T-helper 2 cell treated with Interferon-gamma antibody and Interleukin-4, amounts not matched to agents 100 ng/mL and 5 ng/mL, for 36 hours (primary cell): ENCODE results near the gene ZNF408. TPM values are rescaled to one million over a fixed set of nuclear protein-coding genes. Genes with fewer than 3 reads are reported as not detected.

ENCODE experiments used
- intact Hi-C: fragments of 100-400 bp; cut with micrococcal nuclease; formaldehyde crosslinking; loops from one replicate; pipeline ENCODE4 v1.15.1; 2023
- total RNA-seq: library from RNA; stranded (reverse); gene quantifications from 2 replicates; pipeline ENCODE4 v1.2.3, GENCODE V29; 2022

Gene ZNF408
- total RNA-seq, 1 donor from 2014 or later, result 12.3 TPM

DNA sequence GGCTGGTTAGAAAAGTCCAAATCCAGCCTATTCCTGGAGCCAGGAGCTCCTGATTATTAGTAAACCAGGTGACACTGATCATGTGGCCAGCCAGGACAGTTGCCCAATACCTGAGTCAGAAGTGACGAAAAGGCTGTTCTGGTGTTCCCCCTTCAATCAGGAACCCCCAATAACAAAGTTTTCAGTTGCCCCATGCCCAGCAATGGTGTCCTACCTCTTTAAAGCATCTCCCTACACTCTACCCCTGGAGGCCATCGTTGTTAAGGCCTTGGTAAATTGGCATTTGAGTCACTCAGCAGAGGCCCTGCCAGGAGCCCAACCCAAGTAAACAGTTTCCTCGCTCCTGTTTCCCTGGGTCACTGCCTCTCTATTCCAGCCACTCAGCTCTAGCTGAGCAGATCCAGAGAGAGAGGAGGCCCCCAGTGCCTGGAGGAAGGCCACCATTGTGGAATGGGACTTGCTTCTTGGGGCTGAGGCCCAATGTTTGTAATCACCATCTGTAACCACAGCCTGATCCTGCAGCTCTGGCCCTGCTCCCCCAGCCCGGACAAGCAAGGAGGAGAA lies 25.5 kb upstream of the ZNF408 start:
- intact Hi-C loops, result no loop called here

DNA sequence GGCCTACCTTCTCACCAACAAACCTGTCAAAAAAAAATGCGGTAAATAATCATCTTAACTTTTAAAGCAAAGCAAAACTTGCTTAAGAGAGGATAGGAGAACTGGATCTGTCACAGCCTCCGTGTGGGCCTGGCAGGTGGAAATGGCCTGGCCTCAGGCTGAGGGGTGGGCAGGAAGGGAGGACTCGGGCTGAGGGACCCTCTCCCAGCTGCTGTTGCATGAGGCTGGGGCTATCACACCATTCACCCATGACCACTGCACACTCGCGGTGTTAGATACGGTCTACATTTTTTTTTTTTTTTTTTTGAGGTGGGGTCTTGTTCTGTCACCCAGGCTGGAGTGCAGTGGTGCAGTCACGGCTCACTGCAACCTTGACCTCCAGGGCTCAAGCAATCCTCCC lies 24.9 kb upstream of the ZNF408 start:
- intact Hi-C loops, result no loop called here

DNA sequence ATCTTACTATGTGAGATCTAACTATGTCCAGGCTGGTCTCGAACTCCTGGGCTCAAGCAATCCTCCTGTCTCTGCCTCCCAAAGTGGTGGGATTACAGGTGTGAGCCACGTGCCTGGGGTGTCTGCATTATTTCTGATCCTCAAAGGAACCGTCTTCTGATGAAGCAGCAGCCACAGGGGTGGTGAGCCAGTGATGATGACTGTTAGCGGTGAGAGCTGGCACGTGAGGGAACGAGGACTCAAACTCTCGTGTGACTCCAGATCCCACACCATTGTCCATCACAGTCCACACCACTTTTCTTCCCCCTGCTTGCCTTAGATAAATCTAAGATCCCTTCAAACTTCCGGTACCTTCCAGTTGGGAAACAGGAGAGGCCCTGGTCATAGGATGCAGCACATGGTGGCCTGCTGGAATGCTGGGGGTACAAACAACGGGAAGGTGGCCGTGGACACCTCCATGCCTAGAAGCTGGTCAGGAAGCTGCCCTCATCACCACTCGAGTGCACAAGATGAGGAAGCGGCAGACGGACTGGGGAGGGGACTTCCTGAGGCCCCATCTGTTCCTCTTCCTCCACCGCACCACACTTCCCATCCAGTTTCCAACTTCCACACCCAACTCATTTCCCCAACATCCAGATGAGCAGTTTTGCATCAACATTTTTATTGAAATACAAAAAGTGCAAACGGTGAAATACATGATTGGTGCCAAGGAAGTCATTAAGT lies 24.2 kb upstream of the ZNF408 start:
- intact Hi-C loops, result no loop called here

DNA sequence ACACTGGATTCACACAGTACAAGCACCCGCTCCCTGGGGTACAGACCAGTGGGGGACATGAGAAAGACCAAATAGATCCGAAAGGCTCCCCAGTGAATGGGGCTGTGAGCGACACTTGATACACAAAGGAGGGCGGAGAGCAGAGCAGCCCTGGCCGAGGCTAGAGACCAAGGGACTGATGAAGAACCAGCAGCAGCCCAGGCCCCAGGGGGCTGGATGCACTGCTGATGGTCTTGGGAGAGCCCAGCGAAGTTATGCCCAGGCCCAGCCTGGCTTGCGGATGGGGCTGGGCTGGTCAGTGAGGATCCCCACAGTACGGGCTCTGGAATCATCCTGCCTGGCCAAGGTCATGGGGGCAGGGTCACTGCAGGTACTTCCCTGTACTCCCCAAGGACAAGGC lies 23.7 kb upstream of the ZNF408 start:
- intact Hi-C loops, result no loop called here

DNA sequence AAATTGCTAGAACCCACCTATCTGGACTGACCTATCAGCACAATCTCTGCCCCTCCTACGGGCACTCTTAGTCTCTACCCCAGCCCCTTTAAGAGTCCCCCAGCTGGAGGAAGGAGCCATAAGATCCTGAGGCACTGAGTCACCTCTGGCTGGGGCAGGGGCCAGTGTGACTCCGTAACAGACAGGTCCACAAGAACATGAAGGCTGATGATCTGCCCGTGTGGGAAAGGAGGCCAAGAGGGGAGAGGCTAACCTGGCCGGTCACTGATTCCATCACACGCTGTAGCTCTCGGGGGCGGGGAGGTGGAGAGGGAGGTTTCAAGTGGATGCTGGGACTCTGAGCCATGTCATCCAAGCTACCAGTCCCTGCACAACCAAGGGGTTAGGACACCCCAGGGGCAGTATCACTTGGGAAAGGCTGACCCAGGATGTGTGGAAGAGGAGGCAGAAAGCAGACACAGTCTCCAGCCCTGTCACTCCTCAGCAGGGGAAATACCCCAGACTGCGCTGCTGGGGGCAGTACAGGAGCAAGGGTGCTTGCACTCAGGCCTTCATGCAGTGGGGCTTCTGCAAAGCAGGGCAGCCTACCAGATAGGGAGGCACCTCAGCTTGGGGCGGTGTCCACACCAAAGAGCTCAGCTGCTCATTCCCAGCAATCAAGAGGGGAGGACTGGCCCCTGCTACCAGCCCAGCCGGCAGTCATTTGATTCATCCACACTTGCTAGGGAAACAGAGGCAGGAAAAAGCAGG lies 22.7 kb upstream of the ZNF408 start:
- intact Hi-C loops, result no loop called here

DNA sequence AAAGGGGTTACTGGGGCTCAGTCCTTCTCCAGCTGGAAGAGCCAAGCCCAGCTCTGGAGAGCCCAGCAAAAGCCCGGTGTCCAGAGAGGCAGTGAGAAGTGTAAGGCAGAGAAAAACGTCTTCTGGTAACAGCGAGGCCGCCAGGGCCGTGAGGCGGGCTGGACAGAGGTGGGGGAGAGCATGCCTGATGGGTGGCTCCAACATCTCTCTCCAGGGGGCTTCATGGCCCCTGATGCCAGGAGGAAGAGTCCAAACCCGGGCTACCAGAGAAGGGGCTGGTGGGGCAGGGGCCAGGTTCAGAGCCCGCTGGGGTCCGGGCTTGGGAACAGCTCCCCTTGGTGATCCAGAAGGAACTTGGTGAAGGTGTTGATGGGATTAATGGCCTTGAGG lies 22.1 kb upstream of the ZNF408 start:
- intact Hi-C loops, result no loop called here

DNA sequence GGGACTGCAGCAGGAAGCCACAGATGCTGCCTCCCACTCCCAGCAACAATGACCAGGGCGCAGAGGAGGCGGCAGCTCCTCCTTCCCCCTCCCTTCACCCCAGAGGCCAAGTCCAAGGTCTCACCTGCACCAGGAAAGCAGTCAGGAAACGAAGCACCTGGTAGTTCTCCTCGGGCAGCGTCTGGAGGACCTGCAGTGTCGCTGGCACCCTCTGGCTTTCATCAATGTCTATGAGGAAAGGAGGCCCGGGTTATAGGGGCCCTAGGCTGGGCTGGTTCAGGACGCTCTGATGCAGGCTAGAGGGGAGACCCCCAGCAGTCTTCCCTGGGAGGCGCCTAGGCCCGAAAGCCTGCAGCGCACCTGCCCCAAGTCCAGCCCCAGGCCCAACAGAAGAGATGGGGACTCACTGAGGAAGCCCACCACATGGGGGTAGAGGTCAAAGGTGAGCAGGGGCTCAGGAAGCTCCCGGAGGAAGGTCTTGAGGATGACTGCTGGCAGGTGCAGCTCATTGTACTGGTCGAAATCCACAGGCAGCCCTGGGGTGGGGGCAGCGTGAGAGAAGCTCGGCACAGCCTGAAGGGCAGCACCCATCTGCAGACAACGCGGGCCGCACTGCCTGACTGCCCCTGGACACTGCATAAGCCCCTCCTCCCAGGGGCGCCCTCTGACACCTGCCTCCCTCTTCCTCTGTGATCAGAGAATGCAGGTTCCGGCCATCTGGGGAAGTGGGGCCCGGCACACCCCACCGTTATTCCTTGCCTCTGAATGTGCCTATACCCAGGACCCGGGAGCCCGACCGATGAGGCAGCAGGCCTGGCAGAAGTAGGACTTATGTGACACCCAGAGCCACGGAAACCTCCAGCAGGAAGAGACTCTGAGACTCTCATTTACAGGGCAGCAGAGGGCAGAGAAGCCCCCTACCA lies 21.3 kb upstream of the ZNF408 start:
- intact Hi-C loops, result no loop called here

DNA sequence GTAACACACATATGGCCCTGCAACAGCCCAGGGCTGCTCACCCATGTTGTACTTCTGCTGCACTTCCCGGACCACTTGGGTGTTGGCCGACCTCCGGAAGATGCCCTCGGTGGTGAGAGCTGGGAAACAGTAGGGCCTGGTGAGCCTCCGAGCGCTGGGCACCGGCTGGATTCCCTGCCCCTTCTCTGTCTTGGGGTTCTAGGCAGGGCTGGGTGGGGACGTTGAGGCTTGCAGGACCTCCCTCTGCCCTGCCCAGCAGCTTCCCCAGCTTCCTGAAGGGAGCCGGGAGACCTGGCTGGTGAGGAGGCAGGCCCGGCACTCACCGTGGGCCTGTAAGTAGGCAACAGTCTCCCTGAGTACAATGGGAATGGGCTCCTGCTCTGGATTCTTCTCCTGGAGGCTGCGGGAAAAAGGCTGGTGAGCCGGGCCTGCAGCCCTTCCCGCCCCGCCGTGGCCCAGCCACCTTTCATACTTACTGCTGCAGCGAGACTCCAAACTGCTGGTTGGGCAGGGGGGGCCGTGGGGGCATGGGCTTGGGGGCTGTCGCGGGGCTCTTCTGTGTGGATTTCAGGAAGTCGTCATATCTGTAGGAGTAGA lies 20.6 kb upstream of the ZNF408 start:
- intact Hi-C loops, result no loop called here

DNA sequence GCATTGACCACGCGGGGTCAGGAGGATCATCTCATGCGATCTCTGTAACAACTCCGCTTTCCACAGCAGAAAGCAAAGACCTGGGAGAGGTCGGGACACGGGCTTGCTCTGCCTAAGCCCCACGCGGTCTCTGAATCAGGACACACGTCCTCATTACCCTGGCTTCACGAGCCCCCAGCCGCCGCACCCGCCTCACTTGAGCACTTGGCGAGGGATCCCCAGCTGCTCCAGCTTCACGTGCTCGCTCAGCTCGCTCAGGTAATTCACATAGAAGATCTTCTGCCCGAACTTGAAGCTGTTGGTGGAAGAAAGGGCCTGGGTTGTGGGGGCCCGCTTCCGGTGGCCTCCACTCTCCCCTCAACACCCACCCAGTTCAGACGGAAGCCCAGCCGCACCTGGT lies 20.0 kb upstream of the ZNF408 start:
- intact Hi-C loops, result no loop called here

DNA sequence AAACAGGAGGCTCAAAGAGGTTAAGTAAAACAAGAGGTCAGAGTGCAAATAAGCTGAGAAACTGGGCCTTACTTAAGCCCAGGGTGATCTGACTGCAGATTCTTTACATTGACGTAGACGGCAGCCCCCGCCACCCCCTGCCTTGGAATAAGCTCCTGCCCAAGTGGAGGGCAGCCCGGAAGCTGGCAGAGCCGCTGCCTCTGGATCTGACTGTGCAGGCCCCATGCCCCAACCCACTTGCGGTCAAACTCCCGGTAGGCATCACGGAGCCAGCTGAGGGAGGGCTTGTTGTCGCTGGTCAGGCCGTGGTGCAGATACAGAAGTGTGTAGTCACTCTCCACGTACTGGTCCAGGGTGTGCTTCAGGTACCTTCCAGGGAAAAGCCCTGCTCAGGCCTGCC lies 19.0 kb upstream of the ZNF408 start:
- intact Hi-C loops, result no loop called here

DNA sequence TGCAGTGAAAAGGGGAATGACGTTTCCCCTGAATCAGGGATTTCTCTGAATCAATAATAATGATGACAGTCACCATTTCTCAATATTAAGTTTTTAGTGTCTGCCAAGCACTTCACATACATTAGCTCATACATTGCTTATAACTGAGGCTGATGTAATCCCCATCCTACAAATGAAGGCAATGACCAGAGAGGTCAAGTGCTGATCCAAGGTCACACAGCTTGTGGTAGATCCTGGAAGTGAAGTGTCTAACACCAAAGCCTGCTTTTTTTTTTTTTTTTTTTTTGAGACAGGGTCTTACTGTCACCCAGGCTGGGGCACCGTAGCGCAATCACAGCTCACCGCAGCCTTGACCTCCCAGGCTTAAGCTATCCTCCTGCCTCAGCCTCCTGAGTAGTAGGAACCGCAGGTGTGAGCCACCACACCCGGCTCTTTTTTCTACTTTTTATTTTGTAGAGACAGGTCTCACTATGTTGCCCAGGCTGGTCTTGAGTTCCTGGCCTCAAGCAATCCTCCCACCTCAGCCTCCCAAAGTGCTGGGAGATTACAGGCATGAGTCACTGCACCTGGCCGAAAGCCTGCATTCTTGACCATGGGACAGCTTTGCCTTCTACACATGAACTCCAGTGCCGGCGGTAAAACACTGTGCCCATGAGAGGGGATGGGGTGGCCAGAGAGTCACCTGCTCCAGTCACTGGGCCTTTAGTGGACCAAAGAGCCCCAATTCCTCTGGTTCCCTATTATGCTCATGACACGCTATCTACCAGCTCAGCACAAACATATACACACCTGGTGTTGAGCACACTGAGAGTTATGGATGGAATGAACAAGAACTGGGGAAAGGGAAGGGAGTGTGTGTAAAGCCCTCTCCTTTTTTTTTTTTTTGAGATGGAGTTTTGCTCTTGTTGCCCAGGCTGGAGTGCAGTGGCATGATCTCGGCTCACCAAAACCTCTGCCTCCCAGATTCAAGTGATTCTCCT lies 17.8 kb upstream of the ZNF408 start:
- intact Hi-C loops, result no loop called here

DNA sequence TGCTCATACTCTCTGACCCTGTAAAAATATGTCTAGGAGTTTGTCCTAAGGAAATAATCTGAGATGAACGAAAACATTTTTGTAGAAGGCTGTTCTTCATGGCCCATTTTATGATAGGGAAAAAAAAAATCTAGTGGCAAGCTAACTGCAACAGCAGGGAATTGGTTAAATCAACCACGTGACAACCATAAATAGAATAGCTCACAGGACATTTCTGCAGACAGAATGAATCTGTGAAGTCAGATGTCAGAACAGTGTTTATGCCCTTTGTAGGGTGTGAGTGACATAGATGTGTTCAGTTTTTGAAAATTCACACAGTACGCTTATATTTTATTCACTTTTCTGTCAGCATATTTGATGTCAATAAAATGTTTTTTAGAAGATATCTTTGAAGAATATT lies 16.5 kb upstream of the ZNF408 start:
- intact Hi-C loops, result no loop called here

DNA sequence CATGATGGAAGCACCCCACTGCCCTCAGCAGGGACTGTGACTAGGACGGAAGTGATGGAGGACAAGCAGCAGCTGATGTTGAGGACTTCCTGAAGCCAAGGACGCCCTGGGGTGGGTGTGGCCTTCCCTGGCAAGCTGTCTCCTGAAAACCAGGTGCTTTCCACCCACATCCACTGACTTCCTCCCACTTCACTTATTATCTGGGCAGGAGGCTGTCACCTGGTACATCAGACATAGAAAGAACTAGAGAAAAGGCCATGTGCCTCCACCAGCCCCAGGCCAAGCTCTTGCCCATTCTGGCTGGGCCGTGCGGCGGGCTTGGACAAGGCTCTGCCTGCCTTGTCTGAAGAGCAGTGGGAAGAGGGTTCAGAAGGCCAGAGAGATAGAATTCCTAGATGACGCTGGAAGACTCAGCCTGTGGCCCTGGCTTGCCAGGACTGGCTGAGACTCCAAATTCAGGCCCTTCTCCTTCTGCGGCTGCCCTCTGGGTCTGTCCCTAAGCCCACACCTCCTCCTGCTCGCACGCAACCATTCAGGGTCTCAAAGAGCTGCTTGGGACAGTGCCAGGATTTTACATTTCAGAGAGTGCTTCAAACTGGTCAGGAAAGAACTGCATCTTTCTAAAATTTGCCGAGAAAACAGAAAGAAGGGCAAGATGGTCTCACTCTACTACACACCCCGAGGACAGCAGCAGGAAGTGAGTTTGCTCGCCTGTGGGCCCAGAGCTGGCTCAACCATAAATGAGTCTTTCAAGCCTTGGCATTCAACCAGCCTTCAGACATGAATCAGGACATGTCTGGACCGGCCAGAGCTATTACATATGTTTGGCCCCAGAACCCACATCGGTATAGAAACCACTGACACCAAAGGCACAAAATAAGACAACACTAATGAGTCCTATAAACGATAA lies 13.7 kb upstream of the ZNF408 start:
- intact Hi-C loops, result no loop called here

DNA sequence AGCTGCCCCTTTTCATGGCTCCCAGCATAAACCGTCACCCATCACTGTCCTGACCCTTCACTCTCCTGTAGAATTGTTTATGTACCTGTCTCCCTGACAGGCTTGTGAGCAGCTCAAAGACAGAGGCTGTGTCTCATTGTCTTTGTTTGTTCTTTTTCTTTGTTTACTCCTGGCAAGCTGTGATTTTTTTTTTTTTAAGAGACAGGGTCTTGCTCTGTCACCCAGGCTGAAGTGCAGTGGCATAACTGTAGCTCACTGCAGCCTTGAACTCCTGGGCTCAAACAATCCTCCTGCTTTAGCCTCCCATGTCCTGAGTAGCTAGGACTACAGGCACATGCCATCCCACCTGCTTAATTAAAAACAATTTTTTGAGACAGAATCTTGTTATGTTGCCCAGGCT lies 10.1 kb upstream of the ZNF408 start:
- intact Hi-C loops, result no loop called here

DNA sequence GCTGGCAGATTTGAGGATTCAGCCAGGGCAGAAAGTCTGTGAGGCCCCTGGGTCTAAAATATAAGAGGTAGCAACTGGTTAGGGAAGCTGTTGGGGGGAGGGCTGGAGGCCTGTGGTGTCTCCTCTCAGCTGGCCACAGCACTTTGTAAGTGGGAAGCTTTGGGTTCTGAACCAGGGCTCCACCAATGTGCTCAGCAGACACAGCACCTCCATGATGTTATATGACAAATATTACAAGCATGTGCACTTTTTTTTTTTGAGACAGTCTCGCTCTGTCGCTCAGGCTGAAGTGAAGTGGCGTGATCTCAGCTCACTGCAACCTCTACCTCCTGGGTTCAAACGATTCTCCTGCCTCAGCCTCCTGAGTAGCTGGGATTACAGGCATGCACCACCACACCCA lies 8.4 kb upstream of the ZNF408 start:
- intact Hi-C loops, result no loop called here

DNA sequence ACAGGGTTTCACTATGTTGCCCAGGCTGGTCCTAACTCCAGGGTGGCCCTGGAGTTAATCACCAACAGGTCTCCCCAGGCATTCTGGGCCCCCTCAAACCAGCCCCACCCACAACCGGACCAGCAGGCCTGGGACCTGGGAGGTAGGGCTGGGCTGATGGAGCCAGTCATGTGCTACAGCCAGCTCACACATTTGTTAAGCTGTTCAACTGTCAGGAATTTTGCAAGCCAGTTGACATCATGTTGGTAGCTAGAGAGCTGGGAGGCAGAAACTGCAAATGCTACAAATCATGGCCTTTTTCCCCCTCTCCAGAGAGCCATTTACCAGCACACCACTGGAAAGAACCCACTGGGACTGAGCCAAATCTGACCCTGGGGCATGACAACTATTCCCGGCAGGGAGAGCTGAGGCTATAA lies 7.2 kb upstream of the ZNF408 start:
- intact Hi-C loops, result no loop called here

DNA sequence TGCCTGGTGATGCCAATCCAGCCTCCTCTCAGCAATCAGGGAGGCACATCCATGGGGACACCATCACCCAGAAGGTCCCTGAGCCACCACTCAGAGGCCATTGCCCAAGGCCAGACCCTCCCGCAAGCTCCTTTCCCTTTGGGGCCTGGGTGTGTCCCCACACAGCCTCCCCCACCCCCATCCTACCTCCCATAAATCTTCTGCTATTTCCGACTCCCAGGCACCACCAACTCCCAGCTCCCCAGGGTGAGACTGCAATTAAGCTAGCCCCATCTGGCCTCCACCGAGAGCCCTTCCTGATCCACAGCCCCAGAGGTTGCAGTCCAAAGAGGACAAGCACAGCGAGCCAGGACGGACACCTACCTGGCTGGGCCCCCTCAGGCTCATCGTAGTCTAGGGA lies 6.8 kb upstream of the ZNF408 start:
- intact Hi-C loops, result no loop called here

DNA sequence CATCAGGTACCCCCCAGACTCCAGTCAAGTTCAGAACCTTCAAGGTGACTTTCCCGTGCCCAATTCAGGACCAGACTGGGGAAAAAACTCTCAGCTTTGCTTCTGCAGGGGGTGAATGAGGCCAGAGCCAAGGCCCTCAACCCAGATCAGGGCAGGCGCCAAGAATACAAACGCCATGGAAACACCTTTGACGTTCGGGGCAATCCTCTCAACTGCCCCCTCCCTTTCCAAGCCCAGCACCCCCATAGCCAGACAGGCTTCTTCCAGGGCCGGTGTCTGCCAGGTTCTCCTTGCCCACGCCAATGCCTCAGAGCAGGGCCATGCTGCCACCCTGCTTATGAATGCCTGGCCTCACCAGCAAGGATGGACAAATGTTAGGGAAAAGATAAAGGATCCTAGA lies 6.2 kb upstream of the ZNF408 start:
- intact Hi-C loops, result no loop called here
